ENCODE results near the gene PPARG.
"Not testable (repeated sequence)": the region's sequence is repeated elsewhere in the genome, so short reads cannot be mapped to it uniquely, and the experiment has no call there.

PPARG gene

GRCh38 chr3:12279591-12280326 lies 9.1 kb upstream of the PPARG start:
- Histone ChIP-seq H3K4me1 (ENCODE audit: control extremely low read depth in 1 of 4, control insufficient read depth in 4 of 4, insufficient read depth in 4 of 4, low read length in 3 of 4) (no peaks in the 10 kb centered on the region), H3K36me3 (ENCODE audit: control insufficient read depth in 4 of 4, insufficient read depth in 4 of 4, low read length in 3 of 4) (no peaks in the 10 kb centered on the region), H3K4me3 (ENCODE audit: control insufficient read depth in 1 of 7, extremely low read depth in 1 of 7, insufficient read depth in 4 of 7, low read depth in 2 of 7, low read length in 6 of 7) (no peak overlapping the region), H3K27me3 (replicated peaks in 2 of 5; ENCODE audit: control insufficient read depth in 4 of 5, insufficient read depth in 5 of 5, low read length in 4 of 5) (peaks cover 2 to 22% (median 14%) of the 10 kb centered on the region in 5 experiments), H3K27ac (ENCODE audit: insufficient read depth in 1 of 2, low read depth in 1 of 2, low read length in 2 of 2, poor library complexity in 1 of 2, severe bottlenecking in 2 of 2) (no peak overlapping the region), H3K9me3 (ENCODE audit: control extremely low read depth in 1 of 5, control insufficient read depth in 4 of 5, insufficient read depth in 2 of 5, low read depth in 1 of 5, low read length in 4 of 5) (no peaks in the 10 kb centered on the region)
- WGBS (ENCODE audit: insufficient coverage), result 90% methylated on average over 2 of the region's 10 CpGs
- ChIA-PET POLR2A (interaction anchor here (1.0 kb wide), 1 partner anchor 39 kb away, joined by 3 read pairs; no protein-coding TSS in a partner anchor), CTCF (no interaction called here)
- DNase-seq, result no peak

GRCh38 chr3:12280357-12280806 lies 8.5 kb upstream of the PPARG start:
- H3K9me3 ChIP-seq (ENCODE audit: control extremely low read depth in 1 of 5, control insufficient read depth in 4 of 5, insufficient read depth in 2 of 5, low read depth in 1 of 5, low read length in 4 of 5), result peaks cover 0 to 6% (median 6%) of the 10 kb centered on the region in 5 experiments
- CTCF ChIA-PET, result interaction anchor here (1.0 kb wide), 1 partner anchor 14 kb away, joined by 3 read pairs; no protein-coding TSS in a partner anchor
- H3K4me3 ChIP-seq (ENCODE audit: control insufficient read depth in 1 of 7, extremely low read depth in 1 of 7, insufficient read depth in 4 of 7, low read depth in 2 of 7, low read length in 6 of 7), result no peak overlapping the region
- no peak for DNase-seq
- POLR2A ChIA-PET, result no interaction called here
- no peak overlapping the region for H3K27ac ChIP-seq (ENCODE audit: insufficient read depth in 1 of 2, low read depth in 1 of 2, low read length in 2 of 2, poor library complexity in 1 of 2, severe bottlenecking in 2 of 2)
- 93% methylated on average over 6 of the region's 9 CpGs for WGBS (ENCODE audit: insufficient coverage)
- H3K36me3 ChIP-seq (ENCODE audit: control insufficient read depth in 4 of 4, insufficient read depth in 4 of 4, low read length in 3 of 4), result no peaks in the 10 kb centered on the region
- H3K4me1 ChIP-seq (ENCODE audit: control extremely low read depth in 1 of 4, control insufficient read depth in 4 of 4, insufficient read depth in 4 of 4, low read length in 3 of 4), result no peaks in the 10 kb centered on the region
- peaks cover 3 to 27% (median 14%) of the 10 kb centered on the region in 5 experiments for H3K27me3 ChIP-seq (replicated peaks in 2 of 5; ENCODE audit: control insufficient read depth in 4 of 5, insufficient read depth in 5 of 5, low read length in 4 of 5)

- ChIA-PET CTCF (no interaction called here), POLR2A (no interaction called here)
- H3K9me3 ChIP-seq (ENCODE audit: control extremely low read depth in 1 of 5, control insufficient read depth in 4 of 5, insufficient read depth in 2 of 5, low read depth in 1 of 5, low read length in 4 of 5), result peaks cover 0 to 8% (median 6%) of the 10 kb centered on the region in 5 experiments
- H3K27me3 ChIP-seq (replicated peaks in 2 of 5; ENCODE audit: control insufficient read depth in 4 of 5, insufficient read depth in 5 of 5, low read length in 4 of 5), result peaks cover 14 to 66% (median 30%) of the 10 kb centered on the region in 5 experiments
- H3K4me1 ChIP-seq (ENCODE audit: control extremely low read depth in 1 of 4, control insufficient read depth in 4 of 4, insufficient read depth in 4 of 4, low read length in 3 of 4), result peaks cover 0 to 20% (median 18%) of the 10 kb centered on the region in 4 experiments
- DNase-seq, result no peak
- H3K27ac ChIP-seq (ENCODE audit: insufficient read depth in 1 of 2, low read depth in 1 of 2, low read length in 2 of 2, poor library complexity in 1 of 2, severe bottlenecking in 2 of 2), result no peak overlapping the region
- H3K4me3 ChIP-seq (ENCODE audit: control insufficient read depth in 1 of 7, extremely low read depth in 1 of 7, insufficient read depth in 4 of 7, low read depth in 2 of 7, low read length in 6 of 7), result no peak overlapping the region
- no peaks in the 10 kb centered on the region for H3K36me3 ChIP-seq (ENCODE audit: control insufficient read depth in 4 of 4, insufficient read depth in 4 of 4, low read length in 3 of 4)
- WGBS (ENCODE audit: insufficient coverage), result no CpG with 5 or more reads among the region's 2 CpGs
These were observed 4.3 kb upstream of the PPARG start for GRCh38 chr3:12284591-12284990.

GRCh38 chr3:12285003-12285555 lies 3.8 kb upstream of the PPARG start:
- 100% methylated on average over 4 of the region's 5 CpGs for WGBS (ENCODE audit: insufficient coverage)
- H3K4me3 ChIP-seq (ENCODE audit: control insufficient read depth in 1 of 7, extremely low read depth in 1 of 7, insufficient read depth in 4 of 7, low read depth in 2 of 7, low read length in 6 of 7), result no peak overlapping the region
- peaks cover 16 to 67% (median 31%) of the 10 kb centered on the region in 5 experiments for H3K27me3 ChIP-seq (replicated peaks in 2 of 5; ENCODE audit: control insufficient read depth in 4 of 5, insufficient read depth in 5 of 5, low read length in 4 of 5)
- CTCF ChIA-PET, result no interaction called here
- H3K4me1 ChIP-seq (ENCODE audit: control extremely low read depth in 1 of 4, control insufficient read depth in 4 of 4, insufficient read depth in 4 of 4, low read length in 3 of 4), result peaks cover 0 to 20% (median 18%) of the 10 kb centered on the region in 4 experiments
- H3K27ac ChIP-seq (ENCODE audit: insufficient read depth in 1 of 2, low read depth in 1 of 2, low read length in 2 of 2, poor library complexity in 1 of 2, severe bottlenecking in 2 of 2), result no peak overlapping the region
- POLR2A ChIA-PET, result no interaction called here
- DNase-seq, result no peak
- peaks cover 0 to 8% (median 6%) of the 10 kb centered on the region in 5 experiments for H3K9me3 ChIP-seq (ENCODE audit: control extremely low read depth in 1 of 5, control insufficient read depth in 4 of 5, insufficient read depth in 2 of 5, low read depth in 1 of 5, low read length in 4 of 5)
- no peaks in the 10 kb centered on the region for H3K36me3 ChIP-seq (ENCODE audit: control insufficient read depth in 4 of 4, insufficient read depth in 4 of 4, low read length in 3 of 4)

GRCh38 chr3:12285779-12286178 lies 3.1 kb upstream of the PPARG start:
- CTCF ChIA-PET; POLR2A ChIA-PET; H3K36me3 ChIP-seq (ENCODE audit: control insufficient read depth in 4 of 4, insufficient read depth in 4 of 4, low read length in 3 of 4); H3K4me3 ChIP-seq (ENCODE audit: control insufficient read depth in 1 of 7, extremely low read depth in 1 of 7, insufficient read depth in 4 of 7, low read depth in 2 of 7, low read length in 6 of 7); DNase-seq; H3K9me3 ChIP-seq (ENCODE audit: control extremely low read depth in 1 of 5, control insufficient read depth in 4 of 5, insufficient read depth in 2 of 5, low read depth in 1 of 5, low read length in 4 of 5); H3K27ac ChIP-seq (ENCODE audit: insufficient read depth in 1 of 2, low read depth in 1 of 2, low read length in 2 of 2, poor library complexity in 1 of 2, severe bottlenecking in 2 of 2): not testable (repeated sequence)
- Histone ChIP-seq H3K27me3 (replicated peaks in 2 of 5; ENCODE audit: control insufficient read depth in 4 of 5, insufficient read depth in 5 of 5, low read length in 4 of 5) (peaks cover 16 to 71% (median 30%) of the 10 kb centered on the region in 5 experiments), H3K4me1 (ENCODE audit: control extremely low read depth in 1 of 4, control insufficient read depth in 4 of 4, insufficient read depth in 4 of 4, low read length in 3 of 4) (peaks cover 0 to 20% (median 18%) of the 10 kb centered on the region in 4 experiments)
- WGBS (ENCODE audit: insufficient coverage), result 100% methylated on average over 7 of the region's 7 CpGs

GRCh38 chr3:12286504-12286903 lies 2.4 kb upstream of the PPARG start:
- peaks cover 16 to 77% (median 31%) of the 10 kb centered on the region in 5 experiments for H3K27me3 ChIP-seq (replicated peaks in 2 of 5; ENCODE audit: control insufficient read depth in 4 of 5, insufficient read depth in 5 of 5, low read length in 4 of 5)
- H3K27ac ChIP-seq (ENCODE audit: insufficient read depth in 1 of 2, low read depth in 1 of 2, low read length in 2 of 2, poor library complexity in 1 of 2, severe bottlenecking in 2 of 2), result no peak overlapping the region
- WGBS (ENCODE audit: insufficient coverage), result 86% methylated on average over 10 of the region's 12 CpGs
- no peaks in the 10 kb centered on the region for H3K36me3 ChIP-seq (ENCODE audit: control insufficient read depth in 4 of 4, insufficient read depth in 4 of 4, low read length in 3 of 4)
- peaks cover 0 to 8% (median 6%) of the 10 kb centered on the region in 5 experiments for H3K9me3 ChIP-seq (ENCODE audit: control extremely low read depth in 1 of 5, control insufficient read depth in 4 of 5, insufficient read depth in 2 of 5, low read depth in 1 of 5, low read length in 4 of 5)
- CTCF ChIA-PET, result no interaction called here
- H3K4me3 ChIP-seq (ENCODE audit: control insufficient read depth in 1 of 7, extremely low read depth in 1 of 7, insufficient read depth in 4 of 7, low read depth in 2 of 7, low read length in 6 of 7), result no peak overlapping the region
- DNase-seq, result no peak
- POLR2A ChIA-PET, result no interaction called here
- H3K4me1 ChIP-seq (ENCODE audit: control extremely low read depth in 1 of 4, control insufficient read depth in 4 of 4, insufficient read depth in 4 of 4, low read length in 3 of 4), result peaks cover 0 to 20% (median 18%) of the 10 kb centered on the region in 4 experiments
